Neural crest cell (in vitro differentiated cells): ENCODE results near the gene EIF4E2. TPM values are rescaled to one million over a fixed set of nuclear protein-coding genes. Genes with fewer than 3 reads are reported as not detected.

Experiments
- DNase-seq: peaks from one replicate; pipeline ENCODE4 v3.0.0; 2021; ENCODE audit warnings: low read depth, mixed read lengths, low spot score
- H3K27ac Mint-ChIP-seq: one replicate; pipeline ENCODE4 v1.8.0; 2021; ENCODE audit warnings: mild to moderate bottlenecking, mixed read lengths; ENCODE audit not compliant: unreplicated experiment
- H3K27me3 Mint-ChIP-seq: 2 replicates; pipeline ENCODE4 v1.8.0; 2021; ENCODE audit warnings: low read depth, mild to moderate bottlenecking, mixed read lengths
- H3K36me3 Mint-ChIP-seq: 2 replicates; pipeline ENCODE4 v1.8.0; 2021; ENCODE audit warnings: low read depth, mild to moderate bottlenecking, mixed read lengths
- H3K4me1 Mint-ChIP-seq: 2 replicates; pipeline ENCODE4 v1.8.0; 2021; ENCODE audit warnings: mixed read lengths
- H3K4me3 Mint-ChIP-seq: one replicate; pipeline ENCODE4 v1.8.0; 2021; ENCODE audit warnings: mild to moderate bottlenecking, mixed read lengths
- H3K9me3 Mint-ChIP-seq: 2 replicates; pipeline ENCODE4 v1.8.0; 2021; ENCODE audit warnings: mixed read lengths
- CTCF ChIP-seq: fragments of 200-600 bp; sonication (generic); conservative IDR thresholded peaks from 2 replicates; pipeline ENCODE4 v1.5.0; 2021; ENCODE audit warnings: antibody characterized with exemption, mild to moderate bottlenecking
- total RNA-seq: library from RNA; stranded (reverse); gene quantifications from 2 replicates; pipeline ENCODE4 v1.2.1, GENCODE V29; 2021

The EIF4E2 gene
- total RNA-seq, 1 donor from 2014 or later, result 85.7 TPM

DNA sequence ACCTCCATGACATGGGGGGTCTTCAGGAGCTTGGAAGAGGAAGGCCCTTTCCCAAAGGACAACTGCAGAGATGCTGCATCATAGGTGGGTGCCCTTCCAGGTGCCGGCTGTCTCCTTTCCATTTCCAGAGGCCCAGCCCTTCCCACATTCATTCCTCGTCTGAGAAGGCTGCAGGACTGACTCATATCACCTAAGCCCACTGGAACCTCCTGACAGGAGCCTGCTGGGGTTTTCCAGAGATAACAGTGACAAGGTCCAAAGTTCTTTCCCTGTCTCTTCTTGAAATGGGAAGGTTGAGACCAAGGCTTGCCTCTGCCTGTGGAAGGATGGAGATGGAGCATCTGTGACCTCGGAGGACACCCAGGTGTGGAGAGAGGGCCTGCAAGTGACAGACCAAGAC is 33.9 kb upstream of the EIF4E2 start:
- DNase-seq, result no peak
- TF ChIP-seq CTCF, result no peak
- Mint-ChIP-seq H3K9me3 (no peaks in the 10 kb centered on the region), H3K4me1 (peaks cover 54% of the 10 kb centered on the region), H3K4me3 (no peak overlapping the region), H3K27me3 (peaks cover 15% of the 10 kb centered on the region), H3K27ac (no peak overlapping the region), H3K36me3 (no peaks in the 10 kb centered on the region)

DNA sequence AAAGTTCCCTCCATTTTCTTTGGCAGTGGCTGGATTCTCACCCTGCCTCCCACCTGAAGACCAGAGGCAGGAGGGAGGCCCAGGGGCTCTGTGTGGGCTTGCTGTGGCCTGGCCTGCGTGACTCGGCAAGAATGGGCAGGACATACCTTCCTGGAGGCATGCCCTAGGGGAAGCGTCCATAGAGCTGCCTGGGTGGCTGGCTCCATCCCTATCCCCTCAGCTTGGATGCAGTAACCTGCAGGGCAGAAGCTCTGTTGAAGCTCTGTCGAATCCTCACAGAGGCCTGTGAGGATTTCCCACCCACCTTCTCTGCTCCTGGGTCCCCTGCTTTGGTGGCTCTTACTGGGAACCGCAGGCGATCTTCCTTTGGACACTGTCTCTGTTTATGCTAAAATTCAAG is 31.6 kb upstream of the EIF4E2 start:
- TF ChIP-seq CTCF, result no peak
- peak overlapping the region; percentile 56 for H3K4me3 Mint-ChIP-seq
- H3K27ac Mint-ChIP-seq, result no peak overlapping the region
- H3K4me1 Mint-ChIP-seq, result peaks cover 47% of the 10 kb centered on the region
- no peaks in the 10 kb centered on the region for H3K9me3 Mint-ChIP-seq
- H3K36me3 Mint-ChIP-seq, result no peaks in the 10 kb centered on the region
- no peak for DNase-seq
- H3K27me3 Mint-ChIP-seq, result peaks cover 29% of the 10 kb centered on the region

- no peaks in the 10 kb centered on the region for H3K36me3 Mint-ChIP-seq
- DNase-seq, result peak; percentile 48
- H3K4me3 Mint-ChIP-seq, result peak within 1 kb of the TSS; percentile 89
- H3K4me1 Mint-ChIP-seq, result peaks cover 47% of the 10 kb centered on the region
- peak within 1 kb of the TSS; percentile 88 for H3K27ac Mint-ChIP-seq
- peaks cover 34% of the 10 kb centered on the region for H3K27me3 Mint-ChIP-seq
- H3K9me3 Mint-ChIP-seq, result no peaks in the 10 kb centered on the region
- no peak for TF ChIP-seq CTCF
These were observed 30.7 kb upstream of the EIF4E2 start, which contains the start of gene PRSS56 for GRCh38 chr2:232519581-232520438. TSS of gene PRSS56 (plus strand) at chr2:232520388. CDS start at chr2:232520599, 211 bp downstream.

- no peak for TF ChIP-seq CTCF
- H3K9me3 Mint-ChIP-seq, result no peaks in the 10 kb centered on the region
- peak overlapping the region; percentile 67 for H3K27ac Mint-ChIP-seq
- no peaks in the 10 kb centered on the region for H3K36me3 Mint-ChIP-seq
- H3K4me3 Mint-ChIP-seq, result peak overlapping the region; percentile 89
- no peak for DNase-seq
- peaks cover 34% of the 10 kb centered on the region for H3K27me3 Mint-ChIP-seq
- H3K4me1 Mint-ChIP-seq, result peaks cover 43% of the 10 kb centered on the region
These were observed 30.0 kb upstream of the EIF4E2 start for GRCh38 chr2:232520489-232520888.

- peaks cover 37% of the 10 kb centered on the region for H3K4me1 Mint-ChIP-seq
- H3K27ac Mint-ChIP-seq, result no peak overlapping the region
- no peaks in the 10 kb centered on the region for H3K36me3 Mint-ChIP-seq
- peak overlapping the region; percentile 89 for H3K4me3 Mint-ChIP-seq
- TF ChIP-seq CTCF, result no peak
- H3K27me3 Mint-ChIP-seq, result peaks cover 37% of the 10 kb centered on the region
- H3K9me3 Mint-ChIP-seq, result no peaks in the 10 kb centered on the region
- DNase-seq, result no peak
These were observed 29.4 kb upstream of the EIF4E2 start for GRCh38 chr2:232521098-232521497.
